H9 (cell line): ENCODE measurements around the gene QSER1. TPM values are rescaled to one million over a fixed set of nuclear protein-coding genes. Genes with fewer than 3 reads are reported as not detected.

ENCODE experiments used
- DNase-seq: peaks from one replicate; pipeline ENCODE4 v3.0.0-alpha.2; 2017
- H2AFZ ChIP-seq: one replicate; pipeline ENCODE4 v1.6.1; 2013; ENCODE audit warnings: mild to moderate bottlenecking, low read length, control low read depth, moderate library complexity
- H2AK5ac ChIP-seq: 2 replicates; pipeline ENCODE4 v1.6.1; 2013; ENCODE audit warnings: low read length, control low read depth, mixed read lengths; ENCODE audit not compliant: insufficient read length
- H2BK120ac ChIP-seq: one replicate; pipeline ENCODE4 v1.6.1; 2013; ENCODE audit warnings: low read depth, mild to moderate bottlenecking, low read length, control low read depth, inconsistent platforms; ENCODE audit not compliant: poor library complexity, severe bottlenecking
- H2BK12ac ChIP-seq: 2 replicates; pipeline ENCODE4 v1.6.1; 2013; ENCODE audit warnings: low read length, control low read depth, mixed read lengths, low read depth; ENCODE audit not compliant: insufficient read length
- H2BK15ac ChIP-seq: 2 replicates; pipeline ENCODE4 v1.6.1; 2013; ENCODE audit warnings: low read depth, low read length, control low read depth
- H2BK20ac ChIP-seq: one replicate; pipeline ENCODE4 v1.6.1; 2013; ENCODE audit warnings: low read depth, mild to moderate bottlenecking, low read length, control low read depth, inconsistent platforms; ENCODE audit not compliant: poor library complexity, severe bottlenecking
- H2BK5ac ChIP-seq: 2 replicates; pipeline ENCODE4 v1.6.1; 2013; ENCODE audit warnings: low read length, control low read depth, mixed read lengths; ENCODE audit not compliant: insufficient read length
- H3K14ac ChIP-seq: 2 replicates; pipeline ENCODE4 v1.6.1; 2013; ENCODE audit warnings: low read length, control low read depth; ENCODE audit not compliant: insufficient read depth
- H3K18ac ChIP-seq: 2 replicates; pipeline ENCODE4 v1.6.1; 2013; ENCODE audit warnings: low read depth, mild to moderate bottlenecking, mixed read lengths, low read length, control low read depth; ENCODE audit not compliant: insufficient read length
- H3K23ac ChIP-seq: 2 replicates; pipeline ENCODE4 v1.6.1; 2013; ENCODE audit warnings: low read length, control low read depth, mixed read lengths, low read depth; ENCODE audit not compliant: insufficient read length
- H3K23me2 ChIP-seq: 2 replicates; pipeline ENCODE4 v1.6.1; 2013; ENCODE audit warnings: low read depth, mild to moderate bottlenecking, mixed read lengths, low read length, control low read depth; ENCODE audit not compliant: insufficient read length, poor library complexity, severe bottlenecking
- H3K27ac ChIP-seq: 2 replicates; pipeline ENCODE4 v1.5.1; 2013; ENCODE audit warnings: low read length, control low read depth, mixed read lengths, low read depth; ENCODE audit not compliant: insufficient read length
- H3K27me3 ChIP-seq: 2 replicates; pipeline ENCODE4 v1.6.1; 2013; ENCODE audit warnings: low read length, control low read depth, inconsistent platforms; ENCODE audit not compliant: insufficient read depth
- H3K4ac ChIP-seq: 2 replicates; pipeline ENCODE4 v1.6.1; 2013; ENCODE audit warnings: low read depth, mild to moderate bottlenecking, control low read depth, inconsistent platforms, low read length, moderate library complexity
- H3K4me1 ChIP-seq: 2 replicates; pipeline ENCODE4 v1.6.1; 2013; ENCODE audit warnings: low read length, control low read depth, inconsistent platforms; ENCODE audit not compliant: insufficient read depth
- H3K4me2 ChIP-seq: 2 replicates; pipeline ENCODE4 v1.6.1; 2013; ENCODE audit warnings: low read length, control low read depth, mixed read lengths; ENCODE audit not compliant: insufficient read length, insufficient read depth
- H3K56ac ChIP-seq: 2 replicates; pipeline ENCODE4 v1.6.1; 2013; ENCODE audit warnings: low read depth, mild to moderate bottlenecking, mixed read lengths, low read length, control low read depth; ENCODE audit not compliant: insufficient read length
- H3K79me1 ChIP-seq: 2 replicates; pipeline ENCODE4 v1.6.1; 2013; ENCODE audit warnings: low read depth, mild to moderate bottlenecking, moderate library complexity, low read length, control low read depth, inconsistent platforms; ENCODE audit not compliant: insufficient read depth, poor library complexity, severe bottlenecking
- H3K79me2 ChIP-seq: 2 replicates; pipeline ENCODE4 v1.6.1; 2013; ENCODE audit warnings: low read length, control low read depth, inconsistent platforms; ENCODE audit not compliant: insufficient read depth
- H3K9ac ChIP-seq: 2 replicates; pipeline ENCODE4 v1.6.1; 2013; ENCODE audit warnings: low read length, control low read depth, mixed read lengths; ENCODE audit not compliant: insufficient read length; ENCODE audit errors: extremely low read depth
- H3K9me3 ChIP-seq: one replicate; pipeline ENCODE4 v1.6.1; 2013; ENCODE audit warnings: low read depth, low read length, inconsistent platforms; ENCODE audit not compliant: control insufficient read depth
- H3T11ph ChIP-seq: one replicate; pipeline ENCODE4 v1.6.1; 2013; ENCODE audit warnings: mild to moderate bottlenecking, low read length, control low read depth, inconsistent platforms
- H4K20me1 ChIP-seq: one replicate; pipeline ENCODE4 v1.6.1; 2013; ENCODE audit not compliant: control insufficient read depth, insufficient read length, insufficient read depth
- H4K5ac ChIP-seq: 2 replicates; pipeline ENCODE4 v1.6.1; 2013; ENCODE audit warnings: low read depth, mild to moderate bottlenecking, mixed read lengths, low read length, control low read depth; ENCODE audit not compliant: insufficient read length
- H4K8ac ChIP-seq: replicated peaks from 2 replicates; pipeline ENCODE4 v1.6.1; 2013; ENCODE audit warnings: low read length, control low read depth, mixed read lengths, low read depth; ENCODE audit not compliant: insufficient read length
- H4K91ac ChIP-seq: 2 replicates; pipeline ENCODE4 v1.6.1; 2013; ENCODE audit warnings: low read depth, mild to moderate bottlenecking, moderate library complexity, mixed read lengths, low read length, control low read depth; ENCODE audit not compliant: insufficient read length
- H3K27ac Mint-ChIP-seq, 3 experiments: 2 replicates in 2 of 3; 3 replicates in 1 of 3; pipeline ENCODE4 v1.8.0; 2020 to 2021; ENCODE audit warnings: mixed read lengths in 3 of 3, mild to moderate bottlenecking in 1 of 3, moderate library complexity in 1 of 3
- H3K27me3 Mint-ChIP-seq: 2 replicates; pipeline ENCODE4 v1.8.0; 2021; ENCODE audit warnings: low read depth, mild to moderate bottlenecking, moderate library complexity, mixed read lengths
- H3K36me3 Mint-ChIP-seq, 3 experiments: 2 replicates in 2 of 3; 3 replicates in 1 of 3; pipeline ENCODE4 v1.8.0; 2020 to 2021; ENCODE audit warnings: low read depth in 3 of 3, mixed read lengths in 3 of 3; ENCODE audit not compliant: insufficient read depth in 1 of 3
- H3K4me1 Mint-ChIP-seq, 2 experiments: 2 replicates each; pipeline ENCODE4 v1.8.0; 2020; ENCODE audit warnings: mixed read lengths in 2 of 2
- H3K4me3 Mint-ChIP-seq, 2 experiments: 2 replicates in 1 of 2; 3 replicates in 1 of 2; pipeline ENCODE4 v1.8.0; 2020 to 2021; ENCODE audit warnings: mild to moderate bottlenecking in 2 of 2, mixed read lengths in 2 of 2, moderate library complexity in 1 of 2
- H3K9me3 Mint-ChIP-seq, 2 experiments: 2 replicates in 1 of 2; 3 replicates in 1 of 2; pipeline ENCODE4 v1.8.0; 2020; ENCODE audit warnings: mild to moderate bottlenecking in 2 of 2, mixed read lengths in 2 of 2, moderate library complexity in 1 of 2
- WGBS: extraction: QIAGEN DNeasy Blood & Tissue Kit; methylation state at CpG from one replicate; pipeline ENCODE4 v1.1.7; 2013; ENCODE audit warnings: missing lambda C conversion rate, low lambda C conversion rate, mixed read lengths; ENCODE audit not compliant: insufficient read length; ENCODE audit errors: extremely low coverage; 5-methylcytosine and 5-hydroxymethylcytosine counted together
- total RNA-seq: library from RNA; stranded (reverse); gene quantifications from 2 replicates; pipeline ENCODE4 v1.2.1, GENCODE V29; 2021
- TF ChIP-seq, protein P1 (sequence below): fragments of 200-600 bp; sonication (generic); conservative IDR thresholded peaks from 3 replicates; pipeline ENCODE4 v1.8.0; 2021; ENCODE audit warnings: antibody characterized with exemption, mild to moderate bottlenecking

The QSER1 gene
- total RNA-seq, 1 experiment from 2014 or later: 139 TPM

DNA sequence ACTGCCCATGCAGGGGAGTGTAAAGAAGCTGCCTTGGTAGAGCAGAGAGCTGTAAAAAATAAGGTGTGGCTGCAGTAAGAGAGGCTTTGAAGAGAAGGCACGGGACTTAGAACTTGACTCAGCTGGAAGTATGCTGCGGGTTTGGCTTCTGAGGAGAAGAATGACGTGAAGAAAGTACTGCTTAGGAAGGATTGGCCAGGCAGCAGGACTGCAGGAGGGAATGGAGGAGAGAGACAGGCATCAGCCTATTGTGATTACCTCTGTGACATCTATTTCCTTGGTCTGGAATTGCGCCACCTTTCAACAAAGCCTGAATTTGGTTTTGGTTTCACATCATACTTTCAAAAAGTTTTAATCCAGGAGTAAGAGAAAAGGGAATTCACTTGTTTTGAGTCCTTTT lies 40.4 kb upstream of the QSER1 start:
- Histone ChIP-seq H3K18ac (no peak overlapping the region), H3K79me2 (no peaks in the 10 kb centered on the region), H3K14ac (no peak overlapping the region), H2BK20ac (no peak overlapping the region), H4K5ac (no peak overlapping the region), H4K91ac (no peak overlapping the region), H4K20me1 (no peaks in the 10 kb centered on the region), H2AK5ac (no peak overlapping the region), H2BK120ac (no peak overlapping the region), H3K4ac (no peak overlapping the region), H3T11ph (no peak overlapping the region), H3K79me1 (no peaks in the 10 kb centered on the region), H4K8ac (no peak overlapping the region), H2BK15ac (no peak overlapping the region), H2BK12ac (no peak overlapping the region), H3K56ac (no peak overlapping the region), H3K9ac (no peak overlapping the region), H3K4me1 (no peaks in the 10 kb centered on the region), H3K4me2 (no peak overlapping the region), H3K23me2 (no peaks in the 10 kb centered on the region), H3K27ac (no peak overlapping the region), H3K9me3 (no peaks in the 10 kb centered on the region), H3K23ac (no peak overlapping the region), H2BK5ac (no peak overlapping the region), H2AFZ (no peak overlapping the region), H3K27me3 (no peaks in the 10 kb centered on the region)
- no peak overlapping the region for H3K4me3 Mint-ChIP-seq
- H3K9me3 Mint-ChIP-seq: no peaks in the 10 kb centered on the region
- DNase-seq: no peak
- H3K4me1 Mint-ChIP-seq: peaks cover 5 to 7% of the 10 kb centered on the region in 2 experiments
- H3K36me3 Mint-ChIP-seq: peaks cover 0 to 2% (median 0%) of the 10 kb centered on the region in 3 experiments; a peak in 1 of 7 replicates
- no peaks in the 10 kb centered on the region for H3K27me3 Mint-ChIP-seq
- no CpG with 5 or more reads among the region's 4 CpGs for WGBS
- peak overlapping the region; percentile 16 to 63 (median 21); a peak in 5 of 7 replicates for H3K27ac Mint-ChIP-seq
- TF ChIP-seq, protein P1, sequence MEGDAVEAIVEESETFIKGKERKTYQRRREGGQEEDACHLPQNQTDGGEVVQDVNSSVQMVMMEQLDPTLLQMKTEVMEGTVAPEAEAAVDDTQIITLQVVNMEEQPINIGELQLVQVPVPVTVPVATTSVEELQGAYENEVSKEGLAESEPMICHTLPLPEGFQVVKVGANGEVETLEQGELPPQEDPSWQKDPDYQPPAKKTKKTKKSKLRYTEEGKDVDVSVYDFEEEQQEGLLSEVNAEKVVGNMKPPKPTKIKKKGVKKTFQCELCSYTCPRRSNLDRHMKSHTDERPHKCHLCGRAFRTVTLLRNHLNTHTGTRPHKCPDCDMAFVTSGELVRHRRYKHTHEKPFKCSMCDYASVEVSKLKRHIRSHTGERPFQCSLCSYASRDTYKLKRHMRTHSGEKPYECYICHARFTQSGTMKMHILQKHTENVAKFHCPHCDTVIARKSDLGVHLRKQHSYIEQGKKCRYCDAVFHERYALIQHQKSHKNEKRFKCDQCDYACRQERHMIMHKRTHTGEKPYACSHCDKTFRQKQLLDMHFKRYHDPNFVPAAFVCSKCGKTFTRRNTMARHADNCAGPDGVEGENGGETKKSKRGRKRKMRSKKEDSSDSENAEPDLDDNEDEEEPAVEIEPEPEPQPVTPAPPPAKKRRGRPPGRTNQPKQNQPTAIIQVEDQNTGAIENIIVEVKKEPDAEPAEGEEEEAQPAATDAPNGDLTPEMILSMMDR: no peak
